A549 (cell line): ENCODE measurements around the gene PODN.

Experiments used
- EHMT2 ChIP-seq: fragments of 200-600 bp; sonication (generic); IDR thresholded peaks from 2 replicates; pipeline ENCODE4 v1.6.1; 2016; ENCODE audit warnings: antibody characterized with exemption, low read depth, mild to moderate bottlenecking, moderate library complexity
- EP300 ChIP-seq, 2 experiments: fragments of >200 bp; sonication (Bioruptor Twin); formaldehyde crosslinking; IDR thresholded peaks; 2 replicates in 1 of 2; 3 replicates in 1 of 2; pipeline ENCODE4 v1.6.1; 2016 to 2017
- KDM5A ChIP-seq: fragments of 200-600 bp; sonication (generic); IDR thresholded peaks from 2 replicates; pipeline ENCODE4 v1.6.1; 2016; ENCODE audit warnings: antibody characterized with exemption, mild to moderate bottlenecking
- MAFK ChIP-seq: fragments of 450-650 bp; IDR thresholded peaks from 2 replicates; pipeline ENCODE4 v1.6.1; 2014; ENCODE audit not compliant: partially characterized antibody
- NR3C1 ChIP-seq: fragments of >200 bp; sonication (Bioruptor Twin); formaldehyde crosslinking; IDR thresholded peaks from 3 replicates; pipeline ENCODE4 v1.6.1; 2017
- RAD21 ChIP-seq, 2 experiments: fragments of >200 bp in 1 of 2; sonication (Bioruptor Twin) in 1 of 2; formaldehyde crosslinking in 1 of 2; IDR thresholded peaks in 1 of 2; conservative IDR thresholded peaks in 1 of 2; 2 replicates in 1 of 2; 3 replicates in 1 of 2; pipeline ENCODE4 v1.6.1; 2012 to 2018; ENCODE audit warnings: inconsistent platforms in 1 of 2
- RNF2 ChIP-seq: fragments of 200-600 bp; sonication (generic); IDR thresholded peaks from 2 replicates; pipeline ENCODE4 v1.6.1; 2016; ENCODE audit warnings: low read depth, mild to moderate bottlenecking, antibody characterized with exemption, moderate library complexity, borderline replicate concordance
- TF ChIP-seq, protein P1 (sequence below): fragments of 450-650 bp; IDR thresholded peaks from 2 replicates; pipeline ENCODE4 v1.6.1; 2014; ENCODE audit warnings: antibody characterized with exemption
- TF ChIP-seq, protein P2 (sequence below): fragments of >200 bp; sonication (Bioruptor Twin); formaldehyde crosslinking; IDR thresholded peaks from 3 replicates; pipeline ENCODE4 v1.5.1; 2016

DNA sequence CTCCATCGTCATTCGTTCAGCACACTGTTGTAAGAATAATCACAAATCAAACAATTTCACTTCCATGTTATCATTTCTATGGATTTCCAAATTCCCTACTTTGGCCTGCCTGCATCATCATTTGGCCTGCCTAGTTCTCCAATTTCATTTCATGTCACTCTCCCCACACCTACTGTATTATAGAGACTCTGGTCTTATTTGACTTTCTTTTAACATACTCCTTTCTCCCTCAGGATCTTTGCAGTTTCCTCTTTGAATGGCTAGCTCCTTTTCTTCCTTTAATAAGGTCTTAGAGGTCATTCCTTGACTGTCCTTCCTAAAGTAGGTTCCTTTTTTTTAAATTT lies 36.3 kb upstream of the PODN start:
- TF ChIP-seq EHMT2 (no peak), RAD21 (conservative IDR thresholded peaks at IDR 0.05 in 1 of 2, IDR thresholded peaks at IDR 0.05 in 1 of 2) (no peak), EP300 (IDR thresholded peaks at IDR 0.05) (no peak), NR3C1 (no peak), MAFK (no peak), RNF2 (no peak), KDM5A (no peak)
- TF ChIP-seq, protein P1, sequence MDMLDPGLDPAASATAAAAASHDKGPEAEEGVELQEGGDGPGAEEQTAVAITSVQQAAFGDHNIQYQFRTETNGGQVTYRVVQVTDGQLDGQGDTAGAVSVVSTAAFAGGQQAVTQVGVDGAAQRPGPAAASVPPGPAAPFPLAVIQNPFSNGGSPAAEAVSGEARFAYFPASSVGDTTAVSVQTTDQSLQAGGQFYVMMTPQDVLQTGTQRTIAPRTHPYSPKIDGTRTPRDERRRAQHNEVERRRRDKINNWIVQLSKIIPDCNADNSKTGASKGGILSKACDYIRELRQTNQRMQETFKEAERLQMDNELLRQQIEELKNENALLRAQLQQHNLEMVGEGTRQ, result no peak
- TF ChIP-seq, protein P2, sequence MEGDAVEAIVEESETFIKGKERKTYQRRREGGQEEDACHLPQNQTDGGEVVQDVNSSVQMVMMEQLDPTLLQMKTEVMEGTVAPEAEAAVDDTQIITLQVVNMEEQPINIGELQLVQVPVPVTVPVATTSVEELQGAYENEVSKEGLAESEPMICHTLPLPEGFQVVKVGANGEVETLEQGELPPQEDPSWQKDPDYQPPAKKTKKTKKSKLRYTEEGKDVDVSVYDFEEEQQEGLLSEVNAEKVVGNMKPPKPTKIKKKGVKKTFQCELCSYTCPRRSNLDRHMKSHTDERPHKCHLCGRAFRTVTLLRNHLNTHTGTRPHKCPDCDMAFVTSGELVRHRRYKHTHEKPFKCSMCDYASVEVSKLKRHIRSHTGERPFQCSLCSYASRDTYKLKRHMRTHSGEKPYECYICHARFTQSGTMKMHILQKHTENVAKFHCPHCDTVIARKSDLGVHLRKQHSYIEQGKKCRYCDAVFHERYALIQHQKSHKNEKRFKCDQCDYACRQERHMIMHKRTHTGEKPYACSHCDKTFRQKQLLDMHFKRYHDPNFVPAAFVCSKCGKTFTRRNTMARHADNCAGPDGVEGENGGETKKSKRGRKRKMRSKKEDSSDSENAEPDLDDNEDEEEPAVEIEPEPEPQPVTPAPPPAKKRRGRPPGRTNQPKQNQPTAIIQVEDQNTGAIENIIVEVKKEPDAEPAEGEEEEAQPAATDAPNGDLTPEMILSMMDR, result no peak
